Liver (tissue), 3 donors: ENCODE data around the gene RTEL1.

ENCODE experiments used
- CTCF ChIP-seq: fragments of 150-350 bp; IDR thresholded peaks from 2 replicates; pipeline ENCODE4 v1.5.1; 2017; ENCODE audit warnings: improper control_type of control experiment, low read depth, low read length; ENCODE audit not compliant: missing input control
- GABPA ChIP-seq, 2 donors: IDR thresholded peaks in 1 of 2; conservative IDR thresholded peaks in 1 of 2; 2 replicates each; pipeline ENCODE4 v1.6.1; 2016; ENCODE audit warnings: antibody characterized with exemption in 2 of 2, mild to moderate bottlenecking in 1 of 2, moderate library complexity in 1 of 2
- HNF4G ChIP-seq: IDR thresholded peaks from 2 replicates; pipeline ENCODE4 v1.6.1; 2016; ENCODE audit warnings: antibody characterized with exemption
- JUND ChIP-seq, 2 donors: IDR thresholded peaks; 2 replicates each; pipeline ENCODE4 v1.6.1; 2016; ENCODE audit warnings: antibody characterized with exemption in 2 of 2
- RXRA ChIP-seq, 2 donors: IDR thresholded peaks; 2 replicates each; pipeline ENCODE4 v1.6.1; 2017 to 2018; ENCODE audit warnings: antibody characterized with exemption in 2 of 2, mild to moderate bottlenecking in 1 of 2
- SP1 ChIP-seq: IDR thresholded peaks from 2 replicates; pipeline ENCODE4 v1.6.1; 2018; ENCODE audit warnings: antibody characterized with exemption, mild to moderate bottlenecking
- TAF1 ChIP-seq: conservative IDR thresholded peaks from 2 replicates; pipeline ENCODE4 v1.6.1; 2016; ENCODE audit warnings: antibody characterized with exemption, mild to moderate bottlenecking
- donor health status: healthy.
- donor health status: healthy.

DNA sequence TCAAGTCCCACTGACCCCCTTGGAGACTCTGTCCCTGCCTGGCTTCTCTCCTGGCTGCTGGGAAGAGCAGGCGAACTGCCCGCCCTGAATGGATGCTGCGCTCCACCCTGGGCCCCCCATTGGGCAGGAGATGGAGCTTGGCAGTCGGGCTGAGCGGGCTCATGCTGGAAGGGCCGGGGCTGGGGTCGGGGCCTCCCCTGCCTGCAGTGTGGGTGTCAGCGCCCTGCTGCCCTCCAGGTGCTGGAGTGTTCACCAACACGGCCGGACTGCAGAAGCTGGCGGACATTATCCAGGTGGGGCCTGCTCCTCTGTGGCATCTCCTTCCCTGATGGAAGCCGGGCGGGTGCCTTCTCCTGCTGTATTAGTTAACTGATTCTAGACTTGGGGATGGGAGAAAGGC, 22.3 kb downstream of the RTEL1 start:
- TF ChIP-seq CTCF = no peak
- TF ChIP-seq TAF1 = no peak
- TF ChIP-seq SP1 = no peak
- TF ChIP-seq HNF4G = no peak
- no peak for TF ChIP-seq JUND (IDR thresholded peaks at IDR 0.05)
- no peak for TF ChIP-seq RXRA (IDR thresholded peaks at IDR 0.05)
- TF ChIP-seq GABPA (IDR thresholded peaks at IDR 0.05 in 1 of 2, conservative IDR thresholded peaks at IDR 0.05 in 1 of 2) = no peak
